Activated CD4-positive, CD25-positive, alpha-beta regulatory T cell treated with anti-CD3 and anti-CD28 coated beads, Interleukin-2, amount 50 U/mL, for 24 hours (primary cell): ENCODE data around the gene MTCH1.
"Not testable (repeated sequence)": the region's sequence is repeated elsewhere in the genome, so short reads cannot be mapped to it uniquely, and the experiment has no call there.

Experiments
- ATAC-seq, 2 donors: fragments of 150-1000 bp; cut with Tn5 transposase; one replicate each; pipeline ENCODE4 v1.10.0; 2021; ENCODE audit warnings: mild to moderate bottlenecking in 1 of 2, moderate library complexity in 1 of 2

The MTCH1 gene

GRCh38 chr6:36969240-36969691 lies 16.7 kb downstream of the MTCH1 start:
- ATAC-seq, result no peak

GRCh38 chr6:36968266-36968977 lies 17.6 kb downstream of the MTCH1 start:
- no peak for ATAC-seq

- ATAC-seq, result no peak
Measured at GRCh38 chr6:36967757-36968156, 18.2 kb downstream of the MTCH1 start.

- no peak for ATAC-seq
Measured at GRCh38 chr6:36967301-36967700, 18.7 kb downstream of the MTCH1 start.

DNA sequence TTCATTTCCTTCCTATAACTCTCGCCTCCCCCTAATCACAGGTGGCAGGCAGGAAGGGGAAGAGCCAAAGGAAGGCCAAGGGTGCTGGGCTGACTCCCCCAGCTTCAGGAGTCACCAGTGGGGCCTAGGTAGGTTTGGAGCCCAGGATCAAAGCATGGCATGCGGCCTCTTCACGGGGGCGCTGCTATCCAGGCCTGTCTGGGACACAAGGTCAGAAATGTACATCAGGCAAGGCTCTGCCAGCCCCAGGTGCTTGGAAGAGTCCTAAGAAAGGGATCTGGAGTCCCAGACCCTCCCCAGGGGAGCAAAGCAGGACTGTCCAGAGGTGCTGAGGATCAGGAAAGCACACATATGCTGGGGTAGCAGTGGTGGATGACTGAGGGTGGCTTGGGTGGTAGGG lies 21.1 kb downstream of the MTCH1 start:
- no peak for ATAC-seq

- no peak for ATAC-seq
Measured at GRCh38 chr6:36964349-36964748, 21.6 kb downstream of the MTCH1 start.

- peak; percentile 31 to 41 for ATAC-seq
Measured at GRCh38 chr6:36963451-36964290, 22.3 kb downstream of the MTCH1 start.

DNA sequence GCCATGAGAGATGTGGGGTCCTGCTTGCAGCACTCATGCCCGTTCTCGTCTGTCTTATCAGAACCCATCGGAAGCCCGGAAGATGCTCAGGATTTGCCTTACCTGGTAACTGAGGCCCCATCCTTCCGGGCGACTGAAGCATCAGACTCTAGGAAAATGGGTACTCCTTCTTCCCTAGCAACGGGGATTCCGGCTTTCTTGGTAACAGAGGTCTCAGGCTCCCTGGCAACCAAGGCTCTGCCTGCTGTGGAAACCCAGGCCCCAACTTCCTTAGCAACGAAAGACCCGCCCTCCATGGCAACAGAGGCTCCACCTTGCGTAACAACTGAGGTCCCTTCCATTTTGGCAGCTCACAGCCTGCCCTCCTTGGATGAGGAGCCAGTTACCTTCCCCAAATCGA lies 23.1 kb downstream of the MTCH1 start:
- peak; percentile 52 to 77 for ATAC-seq

- no peak for ATAC-seq
Measured at GRCh38 chr6:36961441-36962435, 24.3 kb downstream of the MTCH1 start.

- no peak for ATAC-seq
Measured at GRCh38 chr6:36959555-36960250, 26.3 kb downstream of the MTCH1 start.

GRCh38 chr6:36958775-36959554 lies 27.0 kb downstream of the MTCH1 start:
- ATAC-seq, result no peak

- ATAC-seq, result no peak
Measured at GRCh38 chr6:36957773-36958271, 28.2 kb downstream of the MTCH1 start.

GRCh38 chr6:36956446-36956820 lies 29.6 kb downstream of the MTCH1 start:
- ATAC-seq, result no peak

GRCh38 chr6:36955671-36956445 lies 30.1 kb downstream of the MTCH1 start:
- ATAC-seq, result peak; percentile 23 to 30

DNA sequence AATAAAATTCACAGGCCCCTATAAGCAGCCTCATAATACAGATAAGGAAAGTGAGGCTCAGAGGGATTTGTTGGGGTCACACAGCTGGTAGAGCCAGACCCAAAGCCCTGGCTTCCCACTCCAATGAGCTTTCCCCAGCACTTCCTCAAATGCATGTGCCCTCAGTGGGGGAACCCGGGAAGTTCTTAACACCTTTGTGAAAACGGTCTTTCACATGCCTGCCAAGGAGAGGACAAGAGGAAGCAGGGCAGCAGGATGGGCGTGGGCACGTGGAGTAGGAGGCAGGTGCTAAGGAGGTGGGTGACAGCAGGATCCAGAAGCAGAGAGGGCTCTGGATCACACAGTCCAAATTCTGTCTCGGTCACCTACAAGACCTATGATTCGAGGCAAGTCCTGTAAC lies 30.9 kb downstream of the MTCH1 start:
- no peak for ATAC-seq

- ATAC-seq, result peak; percentile 39 to 54
Measured at GRCh38 chr6:36954262-36954931, 31.6 kb downstream of the MTCH1 start, which contains the start of gene PI16. Gene PI16 (plus strand): TSS chr6:36954738. CDS start chr6:36954761, 23 bp downstream.

GRCh38 chr6:36953931-36954261 lies 32.1 kb downstream of the MTCH1 start:
- no peak for ATAC-seq

DNA sequence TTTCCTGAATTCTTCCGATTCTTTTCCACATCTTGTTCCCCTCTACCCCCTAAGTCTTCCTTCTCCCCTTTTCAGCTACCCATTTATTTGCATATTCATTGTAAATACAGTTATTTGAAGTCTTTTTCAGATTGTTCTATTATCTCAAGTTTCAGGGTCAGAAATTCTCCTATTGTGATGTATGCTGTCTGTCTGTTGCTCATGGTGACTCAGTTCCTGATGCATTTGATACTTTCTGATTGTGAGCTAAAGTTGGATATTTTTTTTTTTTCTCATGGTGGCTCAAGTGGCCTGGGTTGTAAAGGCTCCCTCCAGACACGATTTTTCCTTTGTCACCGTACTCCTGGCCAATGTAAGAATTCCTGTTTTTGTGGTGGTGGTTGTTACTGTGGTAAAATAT lies 36.4 kb downstream of the MTCH1 start:
- no peak for ATAC-seq

DNA sequence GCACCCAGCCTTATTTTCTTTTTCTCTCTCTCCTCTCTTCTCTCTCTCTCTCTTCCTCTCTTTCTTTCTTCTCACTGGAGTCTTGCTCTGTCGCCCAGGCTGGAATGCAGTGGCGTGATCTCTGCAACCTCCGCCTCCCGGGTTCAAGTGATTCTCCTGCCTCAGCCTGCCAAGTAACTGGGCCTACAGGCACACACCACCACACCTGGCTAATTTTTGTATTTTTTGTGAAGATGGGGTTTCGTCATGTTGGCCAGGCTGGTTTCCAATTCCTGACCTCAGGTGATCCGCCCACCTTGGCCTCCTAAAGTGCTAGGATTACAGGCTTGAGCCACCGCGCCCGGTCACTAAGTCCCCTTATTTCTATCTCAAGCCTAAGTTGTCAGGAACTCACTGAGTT lies 36.9 kb downstream of the MTCH1 start:
- not testable (repeated sequence) for ATAC-seq
